GM12891 (cell line): Measurements from ENCODE around the gene AAMP.
A peak's percentile ranks its signal among the peaks of the same experiment; 100 is the strongest.

ENCODE experiments used
- POLR2A ChIP-seq: IDR thresholded peaks from 2 replicates; pipeline ENCODE4 v1.6.1; 2011; ENCODE audit warnings: low read depth, low read length, control low read depth
- POLR2AphosphoS5 ChIP-seq: IDR thresholded peaks from 2 replicates; pipeline ENCODE4 v1.6.1; 2011; ENCODE audit warnings: low read depth, low read length, control low read depth

DNA sequence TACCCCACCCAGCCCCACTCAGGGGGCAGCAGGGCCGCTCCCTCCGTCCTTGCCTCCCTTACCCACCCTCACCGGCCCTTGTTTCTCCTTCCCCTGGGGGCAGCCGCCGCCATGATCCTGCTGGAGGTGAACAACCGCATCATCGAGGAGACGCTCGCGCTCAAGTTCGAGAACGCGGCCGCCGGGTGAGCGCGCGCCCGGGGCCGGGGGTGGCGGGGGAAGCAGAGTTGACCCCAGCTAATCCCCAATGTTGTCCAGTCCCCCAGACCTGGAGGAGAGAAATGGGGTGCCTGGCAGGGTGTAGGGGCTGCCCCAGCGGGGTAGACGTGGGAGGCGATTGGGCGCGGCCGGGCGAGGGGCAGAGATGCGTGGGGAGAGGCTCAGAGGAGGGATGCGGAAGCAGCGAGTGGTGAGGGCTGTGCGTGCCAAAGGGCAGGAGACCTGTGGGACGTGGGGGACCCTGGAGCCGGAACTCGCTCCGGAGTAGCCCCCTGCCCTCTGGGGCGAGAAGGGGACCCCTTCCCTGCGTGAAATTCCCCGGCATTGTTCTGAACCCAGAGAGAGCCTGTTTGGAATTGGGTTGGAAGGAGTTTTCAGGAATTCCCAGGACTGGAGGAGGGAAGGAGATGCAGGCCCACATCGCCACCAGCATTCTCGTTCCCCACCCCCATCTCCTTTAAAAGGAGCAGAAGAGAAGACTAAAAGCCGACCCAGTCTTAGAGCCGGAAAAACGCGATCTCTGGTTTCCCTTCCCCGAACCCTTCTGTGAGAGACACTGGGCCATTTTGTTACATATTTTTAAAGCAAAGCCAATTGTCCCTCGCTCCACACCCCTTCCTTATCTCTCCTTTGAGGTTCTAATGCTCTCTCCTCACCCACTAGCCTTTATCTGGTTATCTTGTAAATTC, 52.3 kb downstream of the AAMP start:
- TF ChIP-seq POLR2AphosphoS5 = peak; percentile 68; the same call in 1 of the 2 replicates
- TF ChIP-seq POLR2A = no peak
